Retinal pigment epithelial cell (primary cell): ENCODE measurements around the gene LEO1.

ENCODE experiments used
- DNase-seq: peaks from one replicate; pipeline ENCODE4 v3.0.0-alpha.2; 2010; ENCODE audit warnings: low read depth
- H3K4me3 ChIP-seq: 2 replicates; pipeline ENCODE4 v1.5.1; 2011; ENCODE audit warnings: mild to moderate bottlenecking, low read length, control low read depth, moderate library complexity
- CTCF ChIP-seq: conservative IDR thresholded peaks from 2 replicates; pipeline ENCODE4 v1.5.1; 2011; ENCODE audit warnings: low read depth, low read length, control low read depth, inconsistent platforms

The LEO1 gene

GRCh38 chr15:51931638-51932037 is 39.9 kb downstream of the LEO1 start:
- no peak overlapping the region for H3K4me3 ChIP-seq
- no peak for TF ChIP-seq CTCF
- DNase-seq = no peak

GRCh38 chr15:51931016-51931415 is 40.6 kb downstream of the LEO1 start:
- no peak overlapping the region for H3K4me3 ChIP-seq
- no peak for DNase-seq
- TF ChIP-seq CTCF = no peak

- no peak for TF ChIP-seq CTCF
- DNase-seq = no peak
- H3K4me3 ChIP-seq = no peak overlapping the region
These were observed 44.8 kb downstream of the LEO1 start for GRCh38 chr15:51926809-51927208.

- TF ChIP-seq CTCF = no peak
- no peak for DNase-seq
- no peak overlapping the region for H3K4me3 ChIP-seq
These were observed 47.2 kb downstream of the LEO1 start for GRCh38 chr15:51924156-51925068.

GRCh38 chr15:51917493-51917892 is 54.1 kb downstream of the LEO1 start:
- H3K4me3 ChIP-seq = no peak overlapping the region
- TF ChIP-seq CTCF = peak; percentile 55
- no peak for DNase-seq

GRCh38 chr15:51912528-51912927 is 59.0 kb downstream of the LEO1 start:
- no peak for TF ChIP-seq CTCF
- H3K4me3 ChIP-seq = no peak overlapping the region
- no peak for DNase-seq

- no peak for DNase-seq
- no peak overlapping the region for H3K4me3 ChIP-seq
- no peak for TF ChIP-seq CTCF
These were observed 62.0 kb downstream of the LEO1 start for GRCh38 chr15:51909584-51909983.
